HG03280 (cell line): ENCODE results near the gene ECE1.
"Not testable (repeated sequence)": the region's sequence is repeated elsewhere in the genome, so short reads cannot be mapped to it uniquely, and the experiment has no call there.

Experiments used
- ATAC-seq: cut with Tn5 transposase; IDR thresholded peaks from one replicate; pipeline ENCODE4 v1.9.1; 2021; ENCODE audit warnings: mild to moderate bottlenecking, moderate library complexity; ENCODE audit not compliant: unreplicated experiment

Gene ECE1

GRCh38 chr1:21232044-21232443 is 58.2 kb downstream of the ECE1 start:
- no peak for ATAC-seq

- no peak for ATAC-seq
These were observed 60.8 kb downstream of the ECE1 start for GRCh38 chr1:21229246-21230000.

- ATAC-seq, result not testable (repeated sequence)
These were observed 62.0 kb downstream of the ECE1 start for GRCh38 chr1:21228224-21228623.

GRCh38 chr1:21225065-21225464 is 65.2 kb downstream of the ECE1 start:
- ATAC-seq, result no peak

- ATAC-seq, result no peak
These were observed 69.4 kb downstream of the ECE1 start for GRCh38 chr1:21220815-21221214.

- no peak for ATAC-seq
These were observed 70.6 kb downstream of the ECE1 start for GRCh38 chr1:21219674-21220073.

GRCh38 chr1:21217812-21218596 is 72.3 kb downstream of the ECE1 start:
- no peak for ATAC-seq

GRCh38 chr1:21216835-21217811 is 73.1 kb downstream of the ECE1 start:
- no peak for ATAC-seq

GRCh38 chr1:21212126-21212525 is 78.1 kb downstream of the ECE1 start:
- ATAC-seq, result no peak

GRCh38 chr1:21208137-21208700 is 82.0 kb downstream of the ECE1 start:
- ATAC-seq, result not testable (repeated sequence)

- no peak for ATAC-seq
These were observed 84.1 kb downstream of the ECE1 start for GRCh38 chr1:21206117-21206516.

GRCh38 chr1:21205416-21205815 is 84.8 kb downstream of the ECE1 start:
- no peak for ATAC-seq

GRCh38 chr1:21201650-21202049 is 88.6 kb downstream of the ECE1 start:
- no peak for ATAC-seq

GRCh38 chr1:21201238-21201637 is 89.0 kb downstream of the ECE1 start:
- ATAC-seq, result not testable (repeated sequence)

GRCh38 chr1:21200767-21201166 is 89.5 kb downstream of the ECE1 start:
- no peak for ATAC-seq

GRCh38 chr1:21198929-21199328 is 91.3 kb downstream of the ECE1 start:
- no peak for ATAC-seq

GRCh38 chr1:21192871-21193270 is 97.4 kb downstream of the ECE1 start:
- no peak for ATAC-seq

- no peak for ATAC-seq
These were observed 98.0 kb downstream of the ECE1 start for GRCh38 chr1:21192284-21192683.

GRCh38 chr1:21190771-21191170 is 99.5 kb downstream of the ECE1 start:
- ATAC-seq, result not testable (repeated sequence)

- ATAC-seq, result no peak
These were observed 100.3 kb downstream of the ECE1 start for GRCh38 chr1:21189906-21190500.
